NCI-H69 (cell line): ENCODE data around the gene PCDHGA10.
"Not testable (repeated sequence)": the region's sequence is repeated elsewhere in the genome, so short reads cannot be mapped to it uniquely, and the experiment has no call there.

Experiments used
- DNase-seq: peaks from one replicate; lab custom pipeline; 2025; lab: John Stamatoyannopoulos, UW

Gene PCDHGA10

GRCh38 chr5:141392429-141393198 lies 20.2 kb upstream of the PCDHGA10 start, which contains the start of gene PCDHGA8:
TSS of gene PCDHGA8 (plus strand) at chr5:141392633. CDS start at chr5:141392814, 181 bp downstream.
- peak; percentile 39 for DNase-seq

GRCh38 chr5:141393267-141393666 lies 19.5 kb upstream of the PCDHGA10 start:
- DNase-seq, result no peak

- DNase-seq, result not testable (repeated sequence)
Observed at GRCh38 chr5:141394401-141395187, 18.2 kb upstream of the PCDHGA10 start.

- DNase-seq, result not testable (repeated sequence)
Observed at GRCh38 chr5:141397756-141398551, 14.8 kb upstream of the PCDHGA10 start, which contains the start of gene PCDHGB5. TSS of gene PCDHGB5 (plus strand) at chr5:141397947. CDS start at chr5:141398128, 181 bp downstream.

- no peak for DNase-seq
Observed at GRCh38 chr5:141398608-141399007, 14.2 kb upstream of the PCDHGA10 start.

- no peak for DNase-seq
Observed at GRCh38 chr5:141399555-141400258, 13.1 kb upstream of the PCDHGA10 start.

GRCh38 chr5:141402553-141403243 lies 10.1 kb upstream of the PCDHGA10 start, which contains the start of gene PCDHGA9:
TSS of gene PCDHGA9 (plus strand) at chr5:141402778. CDS start at chr5:141402953, 175 bp downstream.
- DNase-seq, result peak; percentile 73

- no peak for DNase-seq
Observed at GRCh38 chr5:141403387-141403786, 9.4 kb upstream of the PCDHGA10 start.

GRCh38 chr5:141407790-141408505 lies 4.8 kb upstream of the PCDHGA10 start, which contains the start of gene PCDHGB6:
TSS of gene PCDHGB6 (plus strand) at chr5:141408021. CDS start at chr5:141408203, 182 bp downstream.
- DNase-seq, result peak; percentile 88

- no peak for DNase-seq
Observed at GRCh38 chr5:141409598-141410306, 3.0 kb upstream of the PCDHGA10 start.

- no peak for DNase-seq
Observed at GRCh38 chr5:141411575-141411974, 1.2 kb upstream of the PCDHGA10 start.

GRCh38 chr5:141413540-141414069 lies 818 bp downstream of the PCDHGA10 start:
- DNase-seq, result no peak

- DNase-seq, result not testable (repeated sequence)
Observed at GRCh38 chr5:141414548-141415274, 1.9 kb downstream of the PCDHGA10 start.

GRCh38 chr5:141415275-141415618 lies 2.5 kb downstream of the PCDHGA10 start:
- DNase-seq, result not testable (repeated sequence)

GRCh38 chr5:141417494-141418172 lies 4.8 kb downstream of the PCDHGA10 start, which contains the start of gene PCDHGB7:
TSS of gene PCDHGB7 (plus strand) at chr5:141417677. CDS start at chr5:141417860, 183 bp downstream.
- DNase-seq, result peak; percentile 15

GRCh38 chr5:141419074-141419880 lies 6.5 kb downstream of the PCDHGA10 start:
- no peak for DNase-seq
